ENCODE results near the gene HEBP1.

GRCh38 chr12:12974211-12974610 lies 25.9 kb downstream of the HEBP1 start:
- TF ChIP-seq CTCF (IDR thresholded peaks at IDR 0.05), result no peak
- no peak for TF ChIP-seq POLR2AphosphoS5 (IDR thresholded peaks at IDR 0.05)

All from upper lobe of left lung (tissue), 4 donors.